HepG2 (cell line): ENCODE measurements around the gene GJC1. TPM values are rescaled to one million over a fixed set of nuclear protein-coding genes. Genes with fewer than 3 reads are reported as not detected.

Experiments used
- AGO1 ChIP-seq: fragments of 200-400 bp; formaldehyde crosslinking; IDR thresholded peaks from 2 replicates; pipeline ENCODE4 v1.6.1; 2017; ENCODE audit warnings: mild to moderate bottlenecking, low read depth, low read length, moderate library complexity; ENCODE audit not compliant: poor library complexity, severe bottlenecking
- CTCF ChIP-seq: sonication (generic); formaldehyde crosslinking; IDR thresholded peaks from 2 replicates; pipeline ENCODE4 v1.5.0; 2020; ENCODE audit warnings: mild to moderate bottlenecking, missing genetic modification reagents, moderate library complexity
- EED ChIP-seq: sonication (generic); formaldehyde crosslinking; IDR thresholded peaks from 2 replicates; pipeline ENCODE4 v1.5.0; 2020; ENCODE audit warnings: mild to moderate bottlenecking, missing genetic modification reagents
- FOSL2 ChIP-seq: sonication (generic); formaldehyde crosslinking; IDR thresholded peaks from 2 replicates; pipeline ENCODE4 v1.4.0; 2020; ENCODE audit warnings: missing genetic modification reagents
- FOXJ3 ChIP-seq: sonication (generic); formaldehyde crosslinking; IDR thresholded peaks from 2 replicates; pipeline ENCODE4 v1.4.0; 2020; ENCODE audit warnings: missing genetic modification reagents, mild to moderate bottlenecking, borderline replicate concordance
- NFKB2 ChIP-seq: sonication (generic); formaldehyde crosslinking; IDR thresholded peaks from 2 replicates; pipeline ENCODE4 v1.4.0; 2020; ENCODE audit warnings: missing genetic modification reagents, borderline replicate concordance
- POGZ ChIP-seq: sonication (generic); formaldehyde crosslinking; IDR thresholded peaks from 2 replicates; pipeline ENCODE4 v1.4.0; 2020; ENCODE audit warnings: mild to moderate bottlenecking, missing genetic modification reagents
- TBX2 ChIP-seq: sonication (generic); formaldehyde crosslinking; IDR thresholded peaks from 2 replicates; pipeline ENCODE4 v1.5.0; 2020; ENCODE audit warnings: missing genetic modification reagents, mild to moderate bottlenecking, borderline replicate concordance
- ZFP82 ChIP-seq: sonication (generic); formaldehyde crosslinking; IDR thresholded peaks from 2 replicates; pipeline ENCODE4 v1.5.1; 2020; ENCODE audit warnings: mild to moderate bottlenecking, missing genetic modification reagents, borderline replicate concordance
- ZNF740 ChIP-seq: sonication (generic); formaldehyde crosslinking; IDR thresholded peaks from 2 replicates; pipeline ENCODE4 v1.4.0; 2020; ENCODE audit warnings: missing genetic modification reagents
- ZNF800 ChIP-seq: sonication (generic); formaldehyde crosslinking; IDR thresholded peaks from 2 replicates; pipeline ENCODE4 v1.4.0; 2020; ENCODE audit warnings: missing genetic modification reagents
- polyA plus RNA-seq, 8 experiments: library from polyadenylated mRNA; depleted of rRNA in 3 of 8; stranded (reverse) in 7 of 8; unstranded in 1 of 8; fragments of >200 nt; fragmentation: Illumina TruSeq in 4 of 8; extraction: Trizol in 4 of 8; gene quantifications; 2 replicates each; pipeline versions ENCODE4 v1.2.1 to v1.2.3, GENCODE V29; 2011 to 2016; ENCODE audit warnings: low read depth in 4 of 8, missing spikeins in 1 of 8, mixed read lengths in 1 of 8; ENCODE audit not compliant: insufficient read depth in 1 of 8
- total RNA-seq, 5 experiments: library from RNA; depleted of rRNA; stranded (reverse); fragments of >200 nt; fragmentation: Illumina TruSeq; extraction: Trizol; gene quantifications; 2 replicates each; pipeline ENCODE4 v1.2.3, GENCODE V29; 2016; ENCODE audit warnings: low read depth in 1 of 5
- TF ChIP-seq, protein P1 (sequence below): sonication (generic); formaldehyde crosslinking; IDR thresholded peaks from 2 replicates; pipeline ENCODE4 v1.8.1; 2023; ENCODE audit warnings: mild to moderate bottlenecking, missing genetic modification reagents, borderline replicate concordance

The GJC1 gene
- total and polyA plus RNA-seq, 2 of the 13 experiments (the other 11 are each of a cell fraction or from before 2014, with no cell fraction given), result 1.7 TPM

DNA sequence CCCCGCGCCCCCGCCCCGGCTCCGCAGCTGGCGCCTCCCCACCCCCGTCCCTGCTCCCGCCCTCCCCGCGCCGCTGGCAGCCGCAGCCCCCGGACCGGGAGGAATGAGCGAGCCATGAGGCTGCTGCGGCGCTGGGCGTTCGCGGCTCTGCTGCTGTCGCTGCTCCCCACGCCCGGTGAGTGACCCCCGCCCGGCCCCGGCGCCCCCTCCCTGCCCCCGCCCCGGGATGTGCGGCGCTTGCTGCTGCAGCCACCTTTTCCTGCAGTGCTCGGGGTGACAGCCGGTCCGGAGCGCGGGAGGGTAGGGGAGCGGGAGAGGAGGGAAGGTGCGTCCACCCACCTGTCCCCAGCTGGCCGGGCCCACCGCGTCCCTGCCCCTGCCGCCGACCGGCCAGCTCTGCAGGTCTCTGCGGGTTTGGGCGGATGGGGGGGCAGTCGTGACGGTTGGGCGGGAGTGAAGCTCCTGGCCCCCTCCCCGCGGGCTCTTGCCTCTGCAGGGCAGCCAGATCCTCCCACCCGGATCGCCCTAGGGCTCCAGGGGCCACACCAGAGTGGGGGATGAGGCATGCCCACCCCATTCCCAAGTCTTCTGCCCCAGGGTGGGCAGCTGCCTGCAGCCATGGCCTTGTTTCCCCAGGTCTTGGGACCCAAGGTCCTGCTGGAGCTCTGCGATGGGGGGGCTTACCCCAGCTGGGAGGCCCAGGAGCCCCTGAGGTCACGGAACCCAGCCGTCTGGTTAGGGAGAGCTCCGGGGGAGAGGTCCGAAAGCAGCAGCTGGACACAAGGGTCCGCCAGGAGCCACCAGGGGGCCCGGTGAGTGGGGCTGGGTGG lies 70.8 kb downstream of the GJC1 start (continued):
- TF ChIP-seq, protein P1, sequence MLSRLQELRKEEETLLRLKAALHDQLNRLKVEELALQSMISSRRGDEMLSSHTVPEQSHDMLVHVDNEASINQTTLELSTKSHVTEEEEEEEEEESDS, result no peak
- TF ChIP-seq EED, result peak; percentile 70; the same call in 1 of the 2 replicates
- no peak for TF ChIP-seq ZFP82 (CRISPR knock-in tag)
- TF ChIP-seq ZNF800 (CRISPR knock-in tag), result 0 out of 2 replicates have a peak, but pooled peaks have one; percentile 43
- TF ChIP-seq AGO1, result peak; percentile 30
- TF ChIP-seq ZNF740 (CRISPR knock-in tag), result peak; percentile 71; the same call in 1 of the 2 replicates
- no peak for TF ChIP-seq POGZ (CRISPR knock-in tag)
- TF ChIP-seq FOSL2 (CRISPR knock-in tag), result 0 out of 2 replicates have a peak, but pooled peaks have one; percentile 13
- TF ChIP-seq FOXJ3 (CRISPR knock-in tag), result 0 out of 2 replicates have a peak, but pooled peaks have one; percentile 18
- 0 out of 2 replicates have a peak, but pooled peaks have one; percentile 17 for TF ChIP-seq TBX2
- TF ChIP-seq NFKB2, result peak; percentile 75; the same call in 1 of the 2 replicates
- peak; percentile 42; the same call in 1 of the 2 replicates for TF ChIP-seq CTCF (CRISPR knock-in tag)
